ENCODE measurements around the gene ATP6V1F. TPM values are rescaled to one million over a fixed set of nuclear protein-coding genes. Genes with fewer than 3 reads are reported as not detected.

ATP6V1F gene
- polyA plus RNA-seq, 3 donors: 327 to 593 (median 511) TPM

DNA sequence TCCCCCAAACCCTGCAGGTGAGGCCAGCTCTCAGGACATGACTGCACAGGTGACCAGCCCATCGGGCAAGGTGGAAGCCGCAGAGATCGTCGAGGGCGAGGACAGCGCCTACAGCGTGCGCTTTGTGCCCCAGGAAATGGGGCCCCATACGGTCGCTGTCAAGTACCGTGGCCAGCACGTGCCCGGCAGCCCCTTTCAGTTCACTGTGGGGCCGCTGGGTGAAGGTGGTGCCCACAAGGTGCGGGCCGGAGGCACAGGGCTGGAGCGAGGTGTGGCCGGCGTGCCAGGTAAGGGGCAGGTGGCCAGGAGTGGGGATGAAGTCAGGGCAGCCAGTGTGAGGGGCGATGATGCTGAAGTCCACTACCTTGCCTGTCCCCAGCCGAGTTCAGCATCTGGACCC, 8.3 kb upstream of the ATP6V1F start:
- Mint-ChIP-seq H3K27ac (no peak overlapping the region), H3K27me3 (ENCODE audit: low read depth in 3 of 3) (peaks cover 1 to 14% (median 5%) of the 10 kb centered on the region in 3 donors), H3K4me1 (no peaks in the 10 kb centered on the region), H3K4me3 (no peak overlapping the region), H3K9me3 (no peaks in the 10 kb centered on the region), H3K36me3 (no peaks in the 10 kb centered on the region)
- Histone ChIP-seq H3K9ac (ENCODE audit: insufficient read depth, low read length, poor library complexity, severe bottlenecking) (no peak overlapping the region), H4K20me1 (ENCODE audit: insufficient read depth, low read length) (no peaks in the 10 kb centered on the region), H3K4me2 (replicated peaks; ENCODE audit: extremely low read depth, low read length, poor library complexity, severe bottlenecking) (no peak overlapping the region), H3K4me3 (replicated peaks in 1 of 3; ENCODE audit: low read depth in 2 of 3, low read length in 3 of 3) (no peak overlapping the region), H3K9me3 (replicated peaks in 1 of 2; ENCODE audit: control insufficient read depth in 1 of 2, insufficient read depth in 1 of 2, low read length in 2 of 2) (no peaks in the 10 kb centered on the region), H3K36me3 (replicated peaks in 1 of 2; ENCODE audit: control insufficient read depth in 1 of 2, insufficient read depth in 2 of 2, low read length in 2 of 2) (no peaks in the 10 kb centered on the region), H2AFZ (ENCODE audit: insufficient read depth, low read depth, low read length, poor library complexity, severe bottlenecking) (no peak overlapping the region), H3K4me1 (ENCODE audit: control insufficient read depth in 1 of 2, insufficient read depth in 2 of 2, low read length in 2 of 2) (no peaks in the 10 kb centered on the region), H3K27ac (ENCODE audit: low read depth in 1 of 2, low read length in 2 of 2) (no peak overlapping the region), H3K27me3 (ENCODE audit: control insufficient read depth in 2 of 2, insufficient read depth in 2 of 2, low read length in 2 of 2) (no peaks in the 10 kb centered on the region), H3K79me2 (ENCODE audit: insufficient read depth, low read length) (no peaks in the 10 kb centered on the region)
- intact Hi-C loops (cut with micrococcal nuclease): no loop called here
- DNase-seq: no peak
- TF ChIP-seq, protein P1, sequence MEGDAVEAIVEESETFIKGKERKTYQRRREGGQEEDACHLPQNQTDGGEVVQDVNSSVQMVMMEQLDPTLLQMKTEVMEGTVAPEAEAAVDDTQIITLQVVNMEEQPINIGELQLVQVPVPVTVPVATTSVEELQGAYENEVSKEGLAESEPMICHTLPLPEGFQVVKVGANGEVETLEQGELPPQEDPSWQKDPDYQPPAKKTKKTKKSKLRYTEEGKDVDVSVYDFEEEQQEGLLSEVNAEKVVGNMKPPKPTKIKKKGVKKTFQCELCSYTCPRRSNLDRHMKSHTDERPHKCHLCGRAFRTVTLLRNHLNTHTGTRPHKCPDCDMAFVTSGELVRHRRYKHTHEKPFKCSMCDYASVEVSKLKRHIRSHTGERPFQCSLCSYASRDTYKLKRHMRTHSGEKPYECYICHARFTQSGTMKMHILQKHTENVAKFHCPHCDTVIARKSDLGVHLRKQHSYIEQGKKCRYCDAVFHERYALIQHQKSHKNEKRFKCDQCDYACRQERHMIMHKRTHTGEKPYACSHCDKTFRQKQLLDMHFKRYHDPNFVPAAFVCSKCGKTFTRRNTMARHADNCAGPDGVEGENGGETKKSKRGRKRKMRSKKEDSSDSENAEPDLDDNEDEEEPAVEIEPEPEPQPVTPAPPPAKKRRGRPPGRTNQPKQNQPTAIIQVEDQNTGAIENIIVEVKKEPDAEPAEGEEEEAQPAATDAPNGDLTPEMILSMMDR (IDR thresholded peaks at IDR 0.05): no peak
- WGBS (ENCODE audit: insufficient coverage): 90% methylated on average over 21 of the region's 21 CpGs

DNA sequence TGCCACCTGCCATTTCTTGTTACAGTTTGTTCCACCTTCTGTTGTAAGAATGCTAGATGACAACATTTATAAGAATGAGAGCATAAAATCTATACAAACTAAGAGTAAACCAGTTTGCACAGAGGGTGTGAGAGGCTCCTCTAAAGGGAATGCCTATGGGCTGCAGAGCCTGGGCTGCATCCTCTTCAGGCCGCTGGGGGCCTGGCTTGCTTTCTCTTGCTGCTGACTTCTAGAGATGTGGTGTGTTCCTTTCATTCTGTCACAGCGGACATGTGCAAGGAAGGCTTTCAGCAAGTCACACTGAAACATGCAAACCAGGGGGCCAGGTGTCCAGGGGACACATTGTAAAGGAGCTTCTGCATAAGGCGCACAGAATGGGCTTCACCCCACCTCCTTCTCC, 7.1 kb upstream of the ATP6V1F start:
- Histone ChIP-seq H4K20me1 (ENCODE audit: insufficient read depth, low read length) (no peaks in the 10 kb centered on the region), H2AFZ (ENCODE audit: insufficient read depth, low read depth, low read length, poor library complexity, severe bottlenecking) (no peak overlapping the region), H3K4me3 (replicated peaks in 1 of 3; ENCODE audit: low read depth in 2 of 3, low read length in 3 of 3) (no peak overlapping the region), H3K79me2 (ENCODE audit: insufficient read depth, low read length) (no peaks in the 10 kb centered on the region), H3K36me3 (replicated peaks in 1 of 2; ENCODE audit: control insufficient read depth in 1 of 2, insufficient read depth in 2 of 2, low read length in 2 of 2) (no peaks in the 10 kb centered on the region), H3K9me3 (replicated peaks in 1 of 2; ENCODE audit: control insufficient read depth in 1 of 2, insufficient read depth in 1 of 2, low read length in 2 of 2) (no peaks in the 10 kb centered on the region), H3K4me2 (replicated peaks; ENCODE audit: extremely low read depth, low read length, poor library complexity, severe bottlenecking) (no peak overlapping the region), H3K27me3 (ENCODE audit: control insufficient read depth in 2 of 2, insufficient read depth in 2 of 2, low read length in 2 of 2) (no peaks in the 10 kb centered on the region), H3K9ac (ENCODE audit: insufficient read depth, low read length, poor library complexity, severe bottlenecking) (no peak overlapping the region), H3K4me1 (ENCODE audit: control insufficient read depth in 1 of 2, insufficient read depth in 2 of 2, low read length in 2 of 2) (no peaks in the 10 kb centered on the region), H3K27ac (ENCODE audit: low read depth in 1 of 2, low read length in 2 of 2) (no peak overlapping the region)
- H3K9me3 Mint-ChIP-seq: no peaks in the 10 kb centered on the region
- TF ChIP-seq, protein P1 (IDR thresholded peaks at IDR 0.05): no peak
- intact Hi-C loops (cut with micrococcal nuclease): no loop called here
- DNase-seq: no peak
- no peak overlapping the region for H3K4me3 Mint-ChIP-seq
- no peak overlapping the region for H3K27ac Mint-ChIP-seq
- no peaks in the 10 kb centered on the region for H3K36me3 Mint-ChIP-seq
- H3K27me3 Mint-ChIP-seq (ENCODE audit: low read depth in 3 of 3): peaks cover 1 to 14% (median 5%) of the 10 kb centered on the region in 3 donors
- no peaks in the 10 kb centered on the region for H3K4me1 Mint-ChIP-seq
- WGBS (ENCODE audit: insufficient coverage): 83% methylated on average over 3 of the region's 3 CpGs

Data from CD14-positive monocyte (primary cell).